Left forelimb (tissue), 1 donor: ENCODE data around the gene LHPP.
A peak's percentile ranks its signal among the peaks of the same experiment; 100 is the strongest.

Experiments used
- DNase-seq: peaks from one replicate; pipeline ENCODE4 v3.0.0-alpha.2; 2018; ENCODE audit warnings: low spot score

LHPP gene

GRCh38 chr10:124522131-124522932 lies 60.7 kb downstream of the LHPP start:
- no peak for DNase-seq

- no peak for DNase-seq
Measured at GRCh38 chr10:124522933-124523871, 61.6 kb downstream of the LHPP start.

GRCh38 chr10:124523901-124524300 lies 62.3 kb downstream of the LHPP start:
- DNase-seq = no peak

GRCh38 chr10:124524991-124525653 lies 63.5 kb downstream of the LHPP start:
- no peak for DNase-seq

GRCh38 chr10:124525751-124526600 lies 64.4 kb downstream of the LHPP start:
- no peak for DNase-seq

- DNase-seq = no peak
Measured at GRCh38 chr10:124526621-124527267, 65.1 kb downstream of the LHPP start.

- DNase-seq = no peak
Measured at GRCh38 chr10:124527874-124528395, 66.3 kb downstream of the LHPP start.

GRCh38 chr10:124529661-124530214 lies 68.1 kb downstream of the LHPP start:
- no peak for DNase-seq

GRCh38 chr10:124530215-124530665 lies 68.6 kb downstream of the LHPP start:
- peak; percentile 86 for DNase-seq

- DNase-seq = no peak
Measured at GRCh38 chr10:124530816-124531215, 69.2 kb downstream of the LHPP start.

GRCh38 chr10:124532106-124532641 lies 70.6 kb downstream of the LHPP start:
- no peak for DNase-seq

- DNase-seq = no peak
Measured at GRCh38 chr10:124532788-124533187, 71.2 kb downstream of the LHPP start.

GRCh38 chr10:124533266-124533665 lies 71.6 kb downstream of the LHPP start:
- no peak for DNase-seq

- DNase-seq = no peak
Measured at GRCh38 chr10:124534231-124534798, 72.7 kb downstream of the LHPP start.

- DNase-seq = no peak
Measured at GRCh38 chr10:124534826-124535601, 73.4 kb downstream of the LHPP start.

- no peak for DNase-seq
Measured at GRCh38 chr10:124535731-124536495, 74.3 kb downstream of the LHPP start.

GRCh38 chr10:124536496-124537050 lies 75.0 kb downstream of the LHPP start:
- no peak for DNase-seq
